Measurements from ENCODE around the gene PGA3.
"Not testable (repeated sequence)": the region's sequence is repeated elsewhere in the genome, so short reads cannot be mapped to it uniquely, and the experiment has no call there.

Gene PGA3

GRCh38 chr11:61212202-61212601 is 8.9 kb downstream of the PGA3 start:
- not testable (repeated sequence) for H3K9me3 ChIP-seq (ENCODE audit: severe bottlenecking); H3K4me3 ChIP-seq (ENCODE audit: severe bottlenecking); H3K27me3 ChIP-seq (ENCODE audit: insufficient read depth, poor library complexity, severe bottlenecking); ATAC-seq (ENCODE audit: low read depth); DNase-seq (ENCODE audit: low spot score); H3K36me3 ChIP-seq (ENCODE audit: low read depth); H3K27ac ChIP-seq (ENCODE audit: poor library complexity, severe bottlenecking); H3K4me1 ChIP-seq (ENCODE audit: insufficient read depth, poor library complexity, severe bottlenecking)

- H3K27me3 ChIP-seq (ENCODE audit: insufficient read depth, poor library complexity, severe bottlenecking); H3K27ac ChIP-seq (ENCODE audit: poor library complexity, severe bottlenecking); DNase-seq (ENCODE audit: low spot score); H3K9me3 ChIP-seq (ENCODE audit: severe bottlenecking); H3K36me3 ChIP-seq (ENCODE audit: low read depth); H3K4me1 ChIP-seq (ENCODE audit: insufficient read depth, poor library complexity, severe bottlenecking); ATAC-seq (ENCODE audit: low read depth); H3K4me3 ChIP-seq (ENCODE audit: severe bottlenecking): not testable (repeated sequence)
These were observed 10.5 kb downstream of the PGA3 start for GRCh38 chr11:61213711-61214324.

DNA sequence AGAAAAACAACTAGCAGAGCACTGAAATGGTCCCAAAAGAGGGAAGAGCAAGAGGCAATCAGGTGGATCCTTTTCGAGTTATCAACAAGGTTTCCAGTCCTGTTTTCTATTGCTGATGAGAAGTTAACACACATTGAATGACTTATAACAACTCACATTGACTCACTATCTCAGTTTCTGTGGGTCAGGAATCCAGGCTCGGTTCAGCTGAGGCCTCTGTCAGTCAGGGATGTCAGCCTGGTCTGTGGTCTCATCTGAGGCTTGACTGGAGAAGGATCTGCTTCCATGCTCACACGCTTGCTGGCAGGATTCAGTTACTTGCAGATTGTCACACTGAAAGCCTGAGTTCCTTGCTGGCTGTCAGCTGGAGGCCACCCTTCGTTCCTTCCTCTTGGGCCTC is 15.0 kb downstream of the PGA3 start:
- not testable (repeated sequence) for ATAC-seq (ENCODE audit: low read depth); H3K27ac ChIP-seq (ENCODE audit: poor library complexity, severe bottlenecking); H3K4me1 ChIP-seq (ENCODE audit: insufficient read depth, poor library complexity, severe bottlenecking); H3K9me3 ChIP-seq (ENCODE audit: severe bottlenecking); H3K27me3 ChIP-seq (ENCODE audit: insufficient read depth, poor library complexity, severe bottlenecking); DNase-seq (ENCODE audit: low spot score); H3K36me3 ChIP-seq (ENCODE audit: low read depth); H3K4me3 ChIP-seq (ENCODE audit: severe bottlenecking)

DNA sequence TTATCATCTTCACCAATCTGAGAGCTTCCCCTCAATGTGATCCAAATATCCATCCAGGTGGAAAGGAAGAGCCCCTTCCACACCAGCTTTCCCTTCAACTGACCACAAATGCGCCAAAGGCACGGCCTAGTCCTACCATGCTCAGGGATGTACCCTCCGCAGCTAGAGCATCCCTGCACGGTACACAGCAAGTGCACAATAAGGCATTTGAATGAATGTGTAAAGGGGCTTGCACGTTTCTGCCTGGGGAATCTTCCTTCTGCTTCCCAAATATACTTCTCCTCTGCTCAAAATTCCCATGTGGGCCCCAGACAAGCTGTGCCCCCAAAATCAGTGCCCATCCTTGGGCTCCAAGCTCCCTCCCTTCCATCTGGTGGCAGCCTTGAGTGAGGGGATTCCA is 15.7 kb downstream of the PGA3 start:
- not testable (repeated sequence) for H3K27ac ChIP-seq (ENCODE audit: poor library complexity, severe bottlenecking); H3K4me3 ChIP-seq (ENCODE audit: severe bottlenecking); ATAC-seq (ENCODE audit: low read depth); H3K27me3 ChIP-seq (ENCODE audit: insufficient read depth, poor library complexity, severe bottlenecking); H3K4me1 ChIP-seq (ENCODE audit: insufficient read depth, poor library complexity, severe bottlenecking); DNase-seq (ENCODE audit: low spot score); H3K36me3 ChIP-seq (ENCODE audit: low read depth); H3K9me3 ChIP-seq (ENCODE audit: severe bottlenecking)

- not testable (repeated sequence) for H3K27me3 ChIP-seq (ENCODE audit: insufficient read depth, poor library complexity, severe bottlenecking); DNase-seq (ENCODE audit: low spot score); H3K36me3 ChIP-seq (ENCODE audit: low read depth)
These were observed 18.7 kb downstream of the PGA3 start, which contains the start of gene PGA4 for GRCh38 chr11:61222047-61222446. TSS of gene PGA4 (plus strand) at chr11:61222347. CDS start at chr11:61222401, 54 bp downstream.

DNA sequence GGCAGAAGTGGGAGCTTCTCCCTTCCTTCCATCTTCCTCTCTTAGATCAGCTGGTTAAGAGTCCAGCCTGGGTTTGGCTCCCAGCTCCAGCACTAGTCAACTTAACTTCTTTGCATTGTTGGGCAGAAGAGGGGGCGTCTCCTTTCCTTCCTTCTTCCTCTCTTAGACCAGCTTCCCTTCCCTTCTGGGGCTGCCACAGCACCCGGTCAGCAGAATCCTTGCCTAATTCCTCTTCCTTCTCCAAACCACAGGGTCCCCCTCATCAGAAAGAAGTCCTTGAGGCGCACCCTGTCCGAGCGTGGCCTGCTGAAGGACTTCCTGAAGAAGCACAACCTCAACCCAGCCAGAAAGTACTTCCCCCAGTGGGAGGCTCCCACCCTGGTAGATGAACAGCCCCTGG is 19.4 kb downstream of the PGA3 start:
- H3K9me3 ChIP-seq (ENCODE audit: severe bottlenecking); H3K4me1 ChIP-seq (ENCODE audit: insufficient read depth, poor library complexity, severe bottlenecking); ATAC-seq (ENCODE audit: low read depth); H3K36me3 ChIP-seq (ENCODE audit: low read depth); H3K27me3 ChIP-seq (ENCODE audit: insufficient read depth, poor library complexity, severe bottlenecking); H3K4me3 ChIP-seq (ENCODE audit: severe bottlenecking); DNase-seq (ENCODE audit: low spot score); H3K27ac ChIP-seq (ENCODE audit: poor library complexity, severe bottlenecking): not testable (repeated sequence)

More at GRCh38 chr11:61222047-61222446, 18.7 kb downstream of the PGA3 start, which contains the start of gene PGA4:
- not testable (repeated sequence) for H3K9me3 ChIP-seq (ENCODE audit: severe bottlenecking); H3K4me1 ChIP-seq (ENCODE audit: insufficient read depth, poor library complexity, severe bottlenecking); H3K27ac ChIP-seq (ENCODE audit: poor library complexity, severe bottlenecking); ATAC-seq (ENCODE audit: low read depth); H3K4me3 ChIP-seq (ENCODE audit: severe bottlenecking)

- ATAC-seq (ENCODE audit: low read depth); H3K27ac ChIP-seq (ENCODE audit: poor library complexity, severe bottlenecking); H3K9me3 ChIP-seq (ENCODE audit: severe bottlenecking); H3K4me3 ChIP-seq (ENCODE audit: severe bottlenecking); H3K4me1 ChIP-seq (ENCODE audit: insufficient read depth, poor library complexity, severe bottlenecking); DNase-seq (ENCODE audit: low spot score); H3K27me3 ChIP-seq (ENCODE audit: insufficient read depth, poor library complexity, severe bottlenecking); H3K36me3 ChIP-seq (ENCODE audit: low read depth): not testable (repeated sequence)
These were observed 23.3 kb downstream of the PGA3 start for GRCh38 chr11:61226457-61227137.

DNA sequence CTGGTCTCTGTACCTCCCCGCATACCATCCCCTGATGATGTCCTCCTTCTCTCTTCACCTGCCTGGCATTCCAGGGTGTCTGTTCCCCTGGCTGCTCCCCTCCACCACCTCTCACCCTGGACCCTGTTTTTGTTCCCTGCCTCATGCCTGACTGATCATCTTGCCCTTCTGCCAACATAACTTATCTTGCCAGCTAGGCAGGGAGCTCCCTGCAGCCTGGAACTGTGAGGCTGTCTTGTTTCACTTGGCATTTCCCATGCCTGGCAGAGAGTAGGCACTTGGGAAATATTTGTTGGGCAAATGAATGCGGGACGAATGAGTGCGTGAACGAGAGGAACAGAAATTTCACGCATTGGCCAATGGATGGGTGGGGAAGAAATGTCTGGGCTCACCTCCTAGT is 26.1 kb downstream of the PGA3 start:
- not testable (repeated sequence) for DNase-seq (ENCODE audit: low spot score); ATAC-seq (ENCODE audit: low read depth); H3K27ac ChIP-seq (ENCODE audit: poor library complexity, severe bottlenecking); H3K4me3 ChIP-seq (ENCODE audit: severe bottlenecking); H3K36me3 ChIP-seq (ENCODE audit: low read depth); H3K27me3 ChIP-seq (ENCODE audit: insufficient read depth, poor library complexity, severe bottlenecking); H3K4me1 ChIP-seq (ENCODE audit: insufficient read depth, poor library complexity, severe bottlenecking); H3K9me3 ChIP-seq (ENCODE audit: severe bottlenecking)

DNA sequence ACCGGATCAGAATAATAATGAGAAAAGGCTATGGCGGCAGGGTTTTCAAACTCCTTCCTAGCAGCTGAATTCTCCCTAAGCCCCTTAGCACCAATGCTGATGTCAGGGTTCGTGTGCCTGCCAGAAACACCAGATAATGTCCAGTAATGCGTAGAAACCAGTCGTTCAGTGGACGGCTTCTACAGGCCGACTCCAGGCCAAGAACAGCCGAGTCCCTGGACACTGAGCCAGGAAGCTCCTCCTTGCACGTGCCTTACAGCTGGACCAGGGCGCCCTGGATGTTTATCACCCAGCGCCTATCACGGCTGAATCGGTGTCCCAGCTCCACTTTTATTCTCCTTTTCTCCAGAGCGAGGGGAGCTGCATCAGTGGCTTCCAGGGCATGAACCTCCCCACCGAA is 27.7 kb downstream of the PGA3 start:
- H3K27ac ChIP-seq (ENCODE audit: poor library complexity, severe bottlenecking); H3K4me1 ChIP-seq (ENCODE audit: insufficient read depth, poor library complexity, severe bottlenecking); H3K36me3 ChIP-seq (ENCODE audit: low read depth); H3K4me3 ChIP-seq (ENCODE audit: severe bottlenecking); ATAC-seq (ENCODE audit: low read depth); H3K27me3 ChIP-seq (ENCODE audit: insufficient read depth, poor library complexity, severe bottlenecking); DNase-seq (ENCODE audit: low spot score); H3K9me3 ChIP-seq (ENCODE audit: severe bottlenecking): not testable (repeated sequence)

- not testable (repeated sequence) for ATAC-seq (ENCODE audit: low read depth); DNase-seq (ENCODE audit: low spot score); H3K4me3 ChIP-seq (ENCODE audit: severe bottlenecking)
These were observed 28.3 kb downstream of the PGA3 start for GRCh38 chr11:61231585-61231984.

GRCh38 chr11:61232548-61233145 is 29.3 kb downstream of the PGA3 start:
- ATAC-seq (ENCODE audit: low read depth); DNase-seq (ENCODE audit: low spot score); H3K9me3 ChIP-seq (ENCODE audit: severe bottlenecking); H3K27me3 ChIP-seq (ENCODE audit: insufficient read depth, poor library complexity, severe bottlenecking); H3K4me1 ChIP-seq (ENCODE audit: insufficient read depth, poor library complexity, severe bottlenecking); H3K4me3 ChIP-seq (ENCODE audit: severe bottlenecking); H3K27ac ChIP-seq (ENCODE audit: poor library complexity, severe bottlenecking); H3K36me3 ChIP-seq (ENCODE audit: low read depth): not testable (repeated sequence)

More at GRCh38 chr11:61231585-61231984, 28.3 kb downstream of the PGA3 start:
- not testable (repeated sequence) for H3K27me3 ChIP-seq (ENCODE audit: insufficient read depth, poor library complexity, severe bottlenecking); H3K9me3 ChIP-seq (ENCODE audit: severe bottlenecking); H3K4me1 ChIP-seq (ENCODE audit: insufficient read depth, poor library complexity, severe bottlenecking); H3K36me3 ChIP-seq (ENCODE audit: low read depth); H3K27ac ChIP-seq (ENCODE audit: poor library complexity, severe bottlenecking)

Data from RWPE2 (cell line).